Osteoblast (primary cell): ENCODE measurements around the gene SKP2. TPM values are rescaled to one million over a fixed set of nuclear protein-coding genes. Genes with fewer than 3 reads are reported as not detected.
"Not testable (repeated sequence)": the region's sequence is repeated elsewhere in the genome, so short reads cannot be mapped to it uniquely, and the experiment has no call there.

ENCODE experiments used
- DNase-seq: peaks from one replicate; pipeline ENCODE4 v3.0.0; 2011; ENCODE audit warnings: low spot score, mixed read lengths; ENCODE audit not compliant: insufficient read length; ENCODE audit errors: missing footprints
- H2AFZ ChIP-seq: 2 replicates; pipeline ENCODE4 v1.6.0; 2011; ENCODE audit warnings: mild to moderate bottlenecking, low read length
- H3K27ac ChIP-seq: 2 replicates; pipeline ENCODE4 v1.5.1; 2011; ENCODE audit warnings: mild to moderate bottlenecking, low read depth, low read length, moderate library complexity
- H3K27me3 ChIP-seq: 2 replicates; pipeline ENCODE4 v1.6.0; 2012; ENCODE audit warnings: mild to moderate bottlenecking, control low read depth, inconsistent platforms, low read length, moderate library complexity; ENCODE audit not compliant: insufficient read depth
- H3K36me3 ChIP-seq: 2 replicates; pipeline ENCODE4 v1.5.1; 2011; ENCODE audit warnings: mild to moderate bottlenecking, low read length, control low read depth, moderate library complexity; ENCODE audit not compliant: insufficient read depth
- H3K4me1 ChIP-seq: 2 replicates; pipeline ENCODE4 v1.5.1; 2011; ENCODE audit warnings: mild to moderate bottlenecking, low read length, control low read depth, moderate library complexity; ENCODE audit not compliant: insufficient read depth
- H3K4me2 ChIP-seq: 2 replicates; pipeline ENCODE4 v1.6.0; 2011; ENCODE audit warnings: mild to moderate bottlenecking, low read length; ENCODE audit not compliant: insufficient read depth
- H3K4me3 ChIP-seq: fragments of 200-600 bp; sonication (generic); 3 replicates; pipeline ENCODE4 v1.5.1; 2012; ENCODE audit warnings: mild to moderate bottlenecking, low read length, inconsistent platforms; ENCODE audit not compliant: insufficient read depth
- H3K79me2 ChIP-seq: 2 replicates; pipeline ENCODE4 v1.6.0; 2012; ENCODE audit warnings: mild to moderate bottlenecking, low read length, control low read depth, inconsistent platforms; ENCODE audit not compliant: insufficient read depth
- H3K9me3 ChIP-seq: 2 replicates; pipeline ENCODE4 v1.5.1; 2011; ENCODE audit warnings: low read depth, low read length, control low read depth
- H4K20me1 ChIP-seq: 2 replicates; pipeline ENCODE4 v1.6.0; 2012; ENCODE audit warnings: mild to moderate bottlenecking, low read length, control low read depth; ENCODE audit not compliant: insufficient read depth
- CTCF ChIP-seq: IDR thresholded peaks from 2 replicates; pipeline ENCODE4 v1.5.1; 2011; ENCODE audit warnings: mild to moderate bottlenecking, low read depth, low read length, moderate library complexity; ENCODE audit errors: extremely low read depth
- total RNA-seq: library from RNA; depleted of rRNA; stranded (reverse); fragments of >200 nt; gene quantifications from 2 replicates; pipeline ENCODE4 v1.2.3, GENCODE V29; 2012

SKP2 gene
- total RNA-seq, 1 donor = 20.6 TPM

- Histone ChIP-seq H3K27me3 (no peaks in the 10 kb centered on the region), H3K4me2 (no peak overlapping the region), H3K9me3 (no peaks in the 10 kb centered on the region), H4K20me1 (no peaks in the 10 kb centered on the region), H2AFZ (no peak overlapping the region), H3K4me1 (no peaks in the 10 kb centered on the region), H3K79me2 (no peaks in the 10 kb centered on the region), H3K36me3 (peaks cover 29% of the 10 kb centered on the region), H3K4me3 (no peak overlapping the region), H3K27ac (no peak overlapping the region)
- no peak for TF ChIP-seq CTCF
- no peak for DNase-seq
Measured at GRCh38 chr5:36181774-36182173, 29.9 kb downstream of the SKP2 start.

DNA sequence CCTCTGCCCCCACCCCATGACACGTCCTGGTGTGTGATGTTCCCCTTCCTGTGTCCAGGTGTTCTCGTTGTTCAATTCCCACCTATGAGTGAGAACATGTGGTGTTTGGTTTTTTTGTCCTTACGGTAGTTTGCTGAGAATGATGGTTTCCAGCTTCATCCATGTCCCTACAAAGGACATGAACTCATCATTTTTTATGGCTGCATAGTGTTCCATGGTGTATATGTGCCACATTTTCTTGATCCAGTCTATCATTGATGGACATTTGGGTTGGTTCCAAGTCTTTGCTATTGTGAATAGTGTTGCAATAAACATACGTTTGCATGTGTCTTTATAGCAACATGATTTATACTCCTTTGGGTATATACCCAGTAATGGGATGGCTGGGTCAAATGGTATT is 32.5 kb downstream of the SKP2 start:
- not testable (repeated sequence) for H3K4me2 ChIP-seq, H3K9me3 ChIP-seq, H3K4me3 ChIP-seq, H3K27ac ChIP-seq, H3K4me1 ChIP-seq, H4K20me1 ChIP-seq, H2AFZ ChIP-seq, H3K79me2 ChIP-seq, DNase-seq, H3K27me3 ChIP-seq
- peaks cover 20% of the 10 kb centered on the region for H3K36me3 ChIP-seq

DNA sequence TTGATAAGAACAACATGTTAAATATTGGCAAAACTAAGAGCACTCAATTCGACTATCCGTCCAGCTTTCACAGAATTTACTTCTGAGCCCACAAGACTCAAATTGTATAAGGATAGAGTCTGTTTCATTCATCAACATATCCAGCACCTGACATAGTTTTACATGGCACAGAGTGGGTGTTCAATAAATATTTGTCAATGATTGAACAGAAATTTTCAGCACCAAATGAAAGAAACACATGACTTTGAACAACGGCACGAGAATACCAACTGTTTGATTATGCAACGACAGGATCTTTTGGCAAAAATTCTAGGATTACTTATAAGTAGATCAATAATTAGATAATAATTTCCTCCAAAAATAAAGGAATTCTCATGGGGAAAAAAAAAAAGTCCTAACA is 41.8 kb downstream of the SKP2 start:
- Histone ChIP-seq H3K9me3 (no peaks in the 10 kb centered on the region), H4K20me1 (no peaks in the 10 kb centered on the region), H3K27me3 (no peaks in the 10 kb centered on the region), H3K36me3 (peaks cover 26% of the 10 kb centered on the region), H2AFZ (no peak overlapping the region), H3K27ac (no peak overlapping the region), H3K4me1 (no peaks in the 10 kb centered on the region), H3K4me2 (no peak overlapping the region), H3K4me3 (no peak overlapping the region), H3K79me2 (no peaks in the 10 kb centered on the region)
- TF ChIP-seq CTCF = no peak
- DNase-seq = no peak

DNA sequence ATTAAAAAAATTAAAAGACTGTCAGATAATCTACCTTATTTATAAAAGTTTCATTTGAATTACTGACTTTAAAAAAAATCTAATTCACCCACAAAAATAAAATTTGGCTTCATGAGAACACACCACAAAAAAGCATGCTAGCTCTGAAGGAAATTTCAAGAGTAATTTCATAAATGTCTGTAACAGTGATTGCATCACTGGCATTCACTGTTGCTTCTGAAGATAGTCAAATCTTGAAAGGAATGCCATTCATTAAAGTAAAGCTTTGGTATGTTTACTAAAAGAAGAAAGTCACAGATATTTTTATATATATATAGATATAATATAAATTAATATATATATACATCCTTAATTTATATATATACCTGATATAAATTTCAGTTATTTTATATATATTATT is 46.4 kb downstream of the SKP2 start:
- Histone ChIP-seq H2AFZ (no peak overlapping the region), H3K4me3 (no peak overlapping the region), H3K4me2 (no peak overlapping the region)

GRCh38 chr5:36198783-36199182 is 46.9 kb downstream of the SKP2 start:
- not testable (repeated sequence) for DNase-seq, H3K27me3 ChIP-seq

More for the DNA sequence above, 46.4 kb downstream of the SKP2 start:
- no peak overlapping the region for H3K27ac ChIP-seq
- TF ChIP-seq CTCF = no peak
- no peaks in the 10 kb centered on the region for H3K79me2 ChIP-seq
- peaks cover 20% of the 10 kb centered on the region for H3K4me1 ChIP-seq
- no peaks in the 10 kb centered on the region for H3K27me3 ChIP-seq
- H4K20me1 ChIP-seq = no peaks in the 10 kb centered on the region
- no peaks in the 10 kb centered on the region for H3K9me3 ChIP-seq
- H3K36me3 ChIP-seq = peaks cover 23% of the 10 kb centered on the region
- no peak for DNase-seq

More at GRCh38 chr5:36198783-36199182, 46.9 kb downstream of the SKP2 start:
- not testable (repeated sequence) for H3K79me2 ChIP-seq, H3K27ac ChIP-seq, H2AFZ ChIP-seq, H3K9me3 ChIP-seq, H3K4me2 ChIP-seq, H4K20me1 ChIP-seq, H3K4me3 ChIP-seq
- Histone ChIP-seq H3K36me3 (peaks cover 23% of the 10 kb centered on the region), H3K4me1 (peaks cover 25% of the 10 kb centered on the region)
